HG03460 (cell line): ENCODE data around the gene PRRT1.
"Not testable (repeated sequence)": the region's sequence is repeated elsewhere in the genome, so short reads cannot be mapped to it uniquely, and the experiment has no call there.

Experiments used
- ATAC-seq: cut with Tn5 transposase; IDR thresholded peaks from one replicate; pipeline ENCODE4 v1.9.1; 2021; ENCODE audit not compliant: unreplicated experiment

The PRRT1 gene

DNA sequence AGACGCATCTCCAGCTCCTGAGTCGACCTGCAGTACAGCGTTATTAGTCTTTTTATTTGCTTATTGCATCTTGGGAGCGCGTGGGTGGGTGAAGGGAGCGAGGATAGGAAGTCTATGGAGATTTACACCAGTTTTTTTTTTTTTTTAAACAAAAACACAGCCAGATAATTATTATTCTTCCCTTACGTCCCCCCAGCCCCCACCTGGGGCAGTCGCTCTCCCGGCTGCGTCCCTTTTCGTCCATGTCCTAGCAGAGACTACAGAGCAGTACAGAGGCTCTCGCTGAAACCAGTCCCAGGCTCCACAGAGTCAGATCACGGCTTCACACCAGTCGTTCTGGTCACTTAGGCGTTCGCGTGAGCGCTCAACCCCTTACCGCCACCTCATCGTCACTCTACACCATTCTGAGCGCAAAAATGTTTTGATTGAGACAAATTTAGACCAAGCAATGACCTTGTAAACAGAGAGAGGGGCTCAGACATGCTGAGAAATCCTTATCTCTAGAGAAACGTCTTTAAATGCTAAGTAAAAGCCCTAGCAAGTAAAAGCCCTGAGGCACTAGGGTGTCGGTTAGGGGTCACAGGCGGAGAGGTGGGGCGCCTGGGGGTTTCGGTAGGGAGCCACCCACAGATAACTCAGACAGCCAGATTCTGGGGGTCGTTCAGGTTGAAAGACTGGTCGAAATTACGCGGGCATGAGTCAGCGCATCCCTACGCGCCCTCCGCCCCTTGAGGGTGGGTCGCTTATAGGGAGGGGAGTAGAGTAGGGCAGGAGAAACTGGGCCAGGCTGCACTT is 1.2 kb upstream of the PRRT1 start:
- no peak for ATAC-seq

DNA sequence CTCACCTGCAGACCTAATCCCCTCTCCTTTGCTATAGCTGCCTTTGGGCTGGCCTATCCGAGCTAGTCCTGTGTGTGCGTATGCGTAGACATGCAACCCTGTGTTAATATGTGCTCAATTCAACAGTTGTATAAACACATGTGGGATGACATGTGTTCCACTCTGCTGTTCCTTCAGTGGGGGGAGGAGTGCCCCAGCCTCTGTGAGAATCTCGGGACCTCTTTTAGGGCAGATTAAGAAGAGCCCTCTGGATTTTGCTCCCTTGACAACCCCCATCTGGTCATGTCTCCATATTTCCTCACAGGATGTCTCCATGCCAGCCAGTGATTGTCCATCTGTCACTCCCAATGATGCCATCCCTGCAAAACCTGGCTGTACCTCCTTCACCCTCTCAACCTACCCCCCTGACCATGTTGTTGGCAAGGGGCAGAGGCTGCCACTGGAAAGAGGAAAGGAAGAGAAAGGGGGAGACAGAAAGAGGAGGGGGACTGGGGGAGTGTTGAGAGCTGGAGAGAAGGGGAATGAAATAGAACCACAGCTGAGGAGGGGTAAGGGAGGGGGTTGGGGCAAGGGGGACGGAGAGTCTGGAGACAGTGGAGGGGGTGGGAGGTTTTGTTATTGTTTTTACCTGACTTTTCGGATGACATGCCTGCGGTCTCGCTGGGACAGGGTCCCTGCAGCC is 417 bp downstream of the PRRT1 start:
- no peak for ATAC-seq

DNA sequence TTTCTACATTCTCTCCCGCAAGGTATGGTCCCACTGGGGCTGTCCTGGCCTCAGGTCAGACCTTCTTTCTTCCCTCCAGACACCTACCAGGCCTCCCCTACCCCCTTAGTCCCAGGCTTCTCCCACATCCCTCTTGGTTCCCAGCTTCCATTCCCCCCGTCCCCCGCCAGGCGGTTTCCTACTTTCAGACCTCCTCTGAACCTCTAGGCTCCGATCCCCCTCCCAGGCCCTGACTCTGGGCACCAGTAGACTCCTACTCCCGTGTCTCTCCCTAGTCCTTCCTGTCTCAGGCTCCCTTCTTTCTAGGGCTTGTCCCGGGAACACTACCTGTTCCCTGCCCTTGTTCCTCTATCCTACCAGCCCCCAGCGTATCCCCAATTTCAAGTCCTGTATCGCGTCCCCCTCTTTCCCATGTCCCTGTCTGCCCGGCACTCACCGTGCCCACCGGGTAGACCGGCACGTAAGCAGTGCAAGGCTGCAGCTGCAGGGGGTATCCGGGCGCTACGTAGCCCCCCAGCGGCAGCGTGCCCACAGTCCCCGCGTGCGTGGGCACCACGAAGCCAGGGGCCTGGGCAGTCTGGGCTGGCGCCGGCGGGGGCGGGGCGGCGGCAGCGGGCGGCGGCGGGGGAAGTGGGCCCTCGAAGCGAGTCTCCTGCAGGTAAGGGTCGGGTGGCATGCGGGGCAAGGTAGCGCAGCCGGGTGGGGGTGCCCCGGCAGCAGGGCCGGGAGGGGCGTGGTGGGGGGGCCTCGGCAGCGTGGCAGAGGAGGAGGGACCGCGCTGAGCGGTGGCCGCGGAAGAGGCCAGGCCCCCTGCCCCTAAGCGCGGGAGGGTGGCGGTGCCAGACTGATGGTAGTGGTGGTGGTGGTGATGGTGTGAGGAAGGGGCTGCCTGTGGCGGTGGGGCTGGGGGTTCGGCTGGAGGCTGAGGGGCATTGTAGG is 1.5 kb downstream of the PRRT1 start:
- ATAC-seq: no peak

DNA sequence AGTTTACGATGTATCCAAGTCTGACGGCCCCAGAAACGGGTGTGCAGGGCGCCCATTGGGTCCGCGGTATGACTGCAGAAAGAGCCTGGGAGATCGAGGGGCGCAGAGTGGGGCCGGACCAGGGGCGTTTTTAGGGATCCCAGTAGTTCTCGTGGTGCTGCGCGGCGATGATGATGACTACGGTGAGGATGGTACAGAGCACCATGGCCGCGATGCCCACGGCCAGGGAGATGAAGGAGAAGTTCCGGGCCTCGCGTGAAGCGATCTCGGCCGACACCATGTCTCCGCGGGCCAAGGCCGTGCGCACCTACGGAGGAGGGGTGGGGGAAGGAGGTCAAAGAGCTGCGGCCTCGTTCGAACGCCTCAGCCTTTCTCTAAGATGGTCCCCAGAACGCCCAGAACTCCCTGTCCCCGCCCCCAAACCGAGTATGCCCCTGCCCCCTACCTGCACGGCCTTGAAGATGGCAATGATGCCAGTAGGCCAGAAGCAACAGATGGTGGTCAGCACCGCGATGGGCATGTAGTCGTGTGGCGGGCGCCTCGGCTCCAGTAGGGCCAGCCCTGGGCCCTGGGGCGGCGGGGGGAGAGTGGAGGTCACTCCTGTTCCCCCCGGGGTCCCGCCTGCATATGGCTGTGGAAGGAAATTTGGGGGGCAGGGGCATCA is 2.5 kb downstream of the PRRT1 start:
- no peak for ATAC-seq

DNA sequence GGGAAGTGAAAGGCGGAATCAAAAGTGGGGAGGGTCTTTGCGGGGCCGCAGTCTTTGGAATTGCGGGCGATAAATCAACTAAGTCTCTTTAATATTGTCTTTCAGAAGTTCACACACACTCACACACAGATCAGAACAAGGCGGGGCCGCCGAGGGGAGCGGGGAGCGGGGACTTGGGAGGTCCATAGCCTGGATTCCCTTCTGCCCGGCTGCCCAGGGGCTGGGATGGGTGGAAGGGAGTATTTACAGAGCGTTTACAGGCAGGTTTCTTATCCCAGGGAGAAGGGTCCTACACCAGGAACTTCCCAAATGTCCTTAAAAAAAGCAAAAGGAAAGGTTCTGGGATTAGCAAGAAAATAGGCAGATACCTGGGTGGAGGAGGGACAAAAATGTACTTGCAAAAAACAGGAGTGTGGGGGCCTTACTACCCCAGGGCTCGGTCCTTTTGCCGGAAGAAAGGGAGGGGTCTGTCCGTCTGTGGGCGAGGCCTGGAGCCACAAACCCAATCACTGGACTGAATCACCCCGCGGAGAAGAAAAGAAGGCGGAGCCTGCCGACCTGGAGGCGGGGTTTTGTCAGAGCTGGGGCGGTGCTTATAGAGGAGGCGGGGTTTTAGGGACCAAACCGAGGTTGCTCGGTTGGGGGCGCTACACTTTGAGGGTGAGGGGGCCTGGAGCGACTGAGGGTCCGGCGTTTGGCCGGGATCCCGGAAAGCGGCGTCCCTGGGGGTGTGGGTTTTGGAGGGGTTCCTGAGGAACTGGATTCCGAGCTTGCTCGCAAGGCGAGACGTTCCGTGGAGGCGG is 3.2 kb downstream of the PRRT1 start:
- no peak for ATAC-seq

DNA sequence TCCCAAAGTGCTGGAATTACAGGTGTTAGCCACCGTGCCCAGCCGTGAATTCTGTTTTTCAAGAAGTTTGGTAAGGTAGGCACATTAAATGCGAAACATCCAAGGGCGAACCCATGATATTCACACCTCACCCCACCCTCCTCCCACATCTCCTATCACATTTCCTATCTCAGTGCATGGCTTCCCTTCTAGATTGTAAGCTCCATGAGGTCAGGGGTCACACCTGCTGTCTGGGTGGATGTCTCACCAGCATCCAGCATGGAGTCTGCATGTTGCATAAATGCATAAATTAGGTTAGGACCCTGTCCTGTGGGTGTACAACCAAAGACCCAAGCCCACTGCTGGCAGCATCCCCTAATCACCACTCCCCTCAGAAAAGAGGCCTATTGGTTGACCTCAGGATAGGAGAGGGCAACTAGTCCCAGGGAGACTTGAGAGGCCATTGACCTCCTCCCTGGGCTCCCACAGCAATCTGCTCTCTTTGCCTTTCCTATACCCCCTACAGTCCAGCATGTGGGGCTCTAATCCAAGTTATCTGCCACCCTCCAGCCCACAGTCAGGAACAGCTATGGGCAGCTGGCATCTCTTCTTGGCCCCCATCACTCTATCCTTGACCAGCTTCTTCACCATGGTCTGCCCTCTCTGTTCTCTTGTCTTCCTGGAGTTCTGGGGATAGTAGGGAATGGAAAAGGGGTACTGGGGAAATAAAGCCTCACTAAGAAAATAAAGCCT is 4.2 kb downstream of the PRRT1 start:
- no peak for ATAC-seq

DNA sequence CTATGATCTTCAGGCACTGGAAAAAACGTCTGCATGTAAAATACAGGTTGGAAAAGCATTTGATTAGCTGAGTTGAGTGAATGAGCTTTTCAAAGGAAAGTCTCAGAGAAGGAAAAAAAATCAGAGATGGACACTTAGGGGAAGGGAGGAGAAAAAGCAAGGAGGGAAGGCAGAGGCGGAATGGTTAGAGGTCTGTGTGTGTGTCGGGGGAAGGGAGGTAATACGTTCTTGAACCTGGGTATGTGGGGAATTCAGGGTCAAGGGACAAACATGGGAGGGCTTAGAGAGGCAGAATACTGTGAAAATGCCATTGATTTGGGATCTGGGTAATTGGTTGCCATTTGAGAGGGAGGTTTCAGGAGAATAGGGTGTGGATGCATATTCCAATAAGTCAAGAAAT is 5.1 kb downstream of the PRRT1 start:
- no peak for ATAC-seq

DNA sequence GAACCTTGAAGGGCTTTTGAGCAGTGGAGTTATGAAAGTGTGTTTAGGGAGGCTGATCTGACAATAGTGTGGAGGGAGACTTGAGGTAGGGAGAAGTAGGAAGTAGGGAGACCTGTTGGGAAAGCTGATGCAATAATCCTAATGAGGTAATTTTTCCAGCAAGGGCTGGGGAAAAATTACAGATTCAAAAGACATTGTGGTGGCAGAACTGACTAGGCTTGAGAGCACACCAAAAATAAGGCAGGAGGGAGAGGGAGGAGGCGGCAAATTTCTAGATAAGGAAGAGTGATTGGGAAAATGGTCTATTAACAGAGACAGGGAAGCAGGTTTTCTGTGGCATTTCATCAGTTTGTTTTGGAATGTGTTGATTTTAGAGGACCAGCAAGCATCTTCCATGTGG is 5.5 kb downstream of the PRRT1 start:
- ATAC-seq: no peak

DNA sequence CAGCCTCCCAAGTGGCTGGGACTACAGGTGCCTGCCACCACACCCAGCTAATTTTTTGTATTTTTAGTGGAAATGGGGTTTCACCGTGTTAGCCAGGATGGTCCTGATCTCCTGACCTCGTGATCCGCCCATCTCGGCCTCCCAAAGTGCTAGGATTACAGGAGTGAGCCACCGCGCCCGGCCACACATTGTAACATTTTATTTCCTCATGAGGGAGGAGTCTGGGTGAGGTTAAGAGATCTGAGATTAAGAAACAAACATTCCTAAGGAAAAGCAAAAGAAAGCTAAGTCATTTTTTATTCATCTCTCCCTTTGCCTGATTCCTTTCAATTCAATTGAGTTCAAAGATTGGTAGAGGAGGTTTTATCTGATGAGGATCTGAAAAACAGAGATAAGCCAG is 7.5 kb downstream of the PRRT1 start:
- not testable (repeated sequence) for ATAC-seq

DNA sequence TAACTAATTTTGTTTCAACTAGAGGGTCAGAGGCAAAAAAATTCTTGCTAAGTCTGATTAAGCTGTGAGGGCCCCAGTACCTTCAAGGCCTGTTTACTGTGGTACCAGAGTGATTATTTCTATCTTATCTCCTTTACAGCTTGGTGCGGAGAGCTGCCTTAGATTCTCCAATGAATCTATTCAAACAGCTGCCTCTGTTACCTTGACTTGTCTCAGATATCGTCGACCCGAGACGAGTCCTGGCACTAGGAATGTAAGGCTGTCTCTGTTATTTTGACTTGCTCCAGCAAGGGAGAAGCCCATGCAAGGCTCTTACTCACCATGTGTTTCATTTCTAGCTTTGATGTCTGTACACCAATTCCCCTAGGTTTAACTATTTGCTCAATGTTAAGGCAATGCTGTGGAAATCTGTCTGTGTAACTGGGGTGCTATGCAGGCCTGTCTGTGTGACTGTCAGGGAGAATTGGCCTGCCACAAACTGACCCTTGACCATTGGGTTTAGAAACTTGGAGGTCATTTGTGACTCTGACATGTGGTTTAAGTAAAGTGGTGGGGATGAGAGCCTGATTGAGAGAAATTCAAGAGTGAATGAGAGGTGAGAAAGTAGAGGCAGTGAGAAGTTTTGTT is 11.2 kb downstream of the PRRT1 start:
- no peak for ATAC-seq

DNA sequence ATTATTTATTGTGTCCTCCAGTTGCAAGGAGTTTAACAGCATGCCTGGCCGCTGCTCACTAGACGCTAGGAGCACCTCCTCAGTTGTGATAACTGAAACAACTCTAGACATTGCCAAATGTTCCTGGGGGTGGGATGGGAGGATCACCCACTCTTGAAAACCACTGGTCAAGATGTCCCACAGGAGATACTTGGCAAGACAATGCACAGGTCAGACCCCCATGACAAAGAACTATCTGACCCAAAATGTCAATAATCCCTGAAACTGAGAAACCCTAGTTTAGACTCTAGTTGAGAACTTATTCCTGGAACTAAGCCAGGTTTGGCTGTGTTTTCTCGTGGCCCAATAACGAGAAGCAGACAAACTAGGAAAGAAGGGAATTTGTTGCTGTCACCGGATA is 12.1 kb downstream of the PRRT1 start:
- ATAC-seq: no peak

DNA sequence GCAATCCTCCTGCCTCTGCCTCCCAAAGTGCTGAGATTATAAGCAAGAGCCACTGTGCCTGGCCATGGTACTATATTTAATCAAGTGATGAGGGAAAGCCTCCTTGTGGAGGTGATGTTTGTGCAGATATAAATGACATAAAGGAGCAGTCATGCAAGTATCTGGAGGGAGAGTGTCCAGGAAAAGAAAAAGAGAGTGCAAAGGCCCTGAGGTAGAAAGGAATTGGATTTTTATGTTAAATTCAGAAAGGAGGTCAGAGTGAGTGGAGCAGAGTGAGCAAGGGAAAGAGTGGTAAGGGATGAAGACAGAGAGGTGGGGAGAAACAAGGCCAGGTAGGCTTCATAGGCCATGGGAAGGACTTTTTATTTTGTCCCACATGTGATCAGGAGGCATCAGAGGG is 14.3 kb downstream of the PRRT1 start:
- ATAC-seq: no peak

DNA sequence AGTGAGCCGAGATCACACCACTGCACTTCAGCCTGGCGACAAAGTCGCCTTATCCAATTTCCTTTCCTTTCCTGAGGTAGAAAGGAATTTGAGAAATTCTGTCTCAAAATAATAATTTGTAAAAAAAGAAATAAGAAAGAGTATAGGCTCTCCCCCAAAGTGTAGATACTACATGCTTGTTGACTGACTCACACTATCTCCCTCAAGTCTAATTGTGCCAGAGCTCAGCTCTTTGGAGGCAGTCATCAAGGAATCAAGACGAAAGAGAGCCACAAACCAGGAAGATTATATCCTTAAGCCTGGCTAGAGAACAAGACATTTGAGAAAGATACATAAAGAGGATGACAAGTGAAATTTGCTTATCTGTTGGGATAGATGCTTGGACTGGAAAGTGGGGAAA is 18.0 kb downstream of the PRRT1 start:
- no peak for ATAC-seq

DNA sequence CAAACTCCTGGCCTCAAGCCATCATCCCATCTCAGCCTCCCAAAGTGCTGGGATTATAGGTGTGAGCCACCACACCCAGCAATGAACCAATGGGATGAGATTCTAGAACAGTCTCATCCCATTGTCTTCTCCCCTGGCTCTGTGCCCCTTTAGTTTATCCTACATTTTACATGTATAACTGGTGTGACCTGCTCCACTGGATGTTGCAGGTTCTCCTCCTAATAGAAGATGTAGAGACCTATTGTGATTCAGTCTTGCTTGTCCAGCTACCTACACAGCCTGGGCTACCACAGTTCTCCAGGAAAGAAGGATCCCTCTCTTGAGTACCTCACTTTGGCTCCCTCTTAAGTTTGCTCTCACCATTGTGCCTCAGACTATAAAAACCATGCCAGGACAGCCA is 19.6 kb downstream of the PRRT1 start:
- ATAC-seq: no peak

DNA sequence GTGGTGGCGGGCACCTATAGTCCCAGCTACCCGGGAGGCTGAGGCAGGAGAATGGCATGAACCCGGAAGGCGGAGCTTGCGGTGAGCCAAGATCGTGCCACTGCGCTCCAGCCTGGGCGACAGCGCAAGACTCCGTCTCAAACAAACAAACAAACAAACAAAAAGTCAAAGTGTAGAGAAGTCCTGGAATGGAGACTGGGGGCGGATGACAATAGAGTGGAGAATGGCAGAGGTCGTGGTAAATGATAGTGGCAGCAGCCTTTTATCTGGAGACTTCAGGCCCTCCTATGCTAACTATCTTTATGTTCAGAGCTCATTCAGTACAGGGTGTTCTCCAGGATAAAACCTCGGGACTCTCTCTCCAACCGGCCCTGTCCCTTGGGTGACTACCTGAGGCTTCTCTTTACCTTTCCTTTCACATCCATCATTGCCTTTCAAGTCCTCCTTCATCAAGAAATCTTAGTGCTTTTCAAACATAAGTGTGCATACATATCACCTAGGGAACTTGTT is 20.2 kb downstream of the PRRT1 start:
- ATAC-seq: no peak

DNA sequence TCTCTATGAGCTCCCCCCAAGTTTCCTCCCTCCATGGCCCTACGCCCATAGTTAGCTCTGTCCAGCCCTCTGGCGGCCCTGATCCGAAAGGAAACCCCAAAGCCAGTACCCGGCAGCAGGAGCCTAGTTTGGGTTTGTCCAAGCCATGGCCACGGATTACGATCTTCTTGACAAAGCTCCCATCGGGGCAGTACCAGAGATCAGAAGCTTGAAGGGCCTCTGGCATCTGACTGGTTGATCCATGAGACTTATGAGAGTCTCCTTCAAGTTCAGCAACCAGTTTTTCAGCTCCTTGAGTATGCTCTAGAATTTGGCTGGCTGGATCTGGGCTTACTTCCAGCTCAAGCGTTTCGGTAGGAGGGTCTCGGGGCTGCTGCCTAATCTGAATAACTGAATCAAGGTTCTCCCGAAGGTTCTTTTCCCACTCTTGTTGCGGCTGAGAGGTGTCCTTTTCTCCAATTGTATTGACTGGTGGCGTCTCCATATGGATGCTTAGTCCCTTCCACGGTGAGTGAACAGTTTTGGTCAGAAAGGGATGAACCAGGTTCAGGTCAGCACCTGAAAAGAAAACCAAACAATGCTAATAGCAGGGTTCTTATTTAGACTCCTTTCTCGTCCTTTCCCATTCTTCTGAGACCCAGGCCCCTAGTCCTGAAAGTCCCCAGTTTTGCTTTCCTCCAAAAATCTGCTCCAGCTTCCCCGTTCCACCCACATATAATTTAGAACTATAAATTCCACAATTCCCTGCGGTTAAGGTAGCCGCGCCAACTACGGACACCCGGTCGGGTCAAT is 22.2 kb downstream of the PRRT1 start:
- peak; percentile 9 for ATAC-seq

DNA sequence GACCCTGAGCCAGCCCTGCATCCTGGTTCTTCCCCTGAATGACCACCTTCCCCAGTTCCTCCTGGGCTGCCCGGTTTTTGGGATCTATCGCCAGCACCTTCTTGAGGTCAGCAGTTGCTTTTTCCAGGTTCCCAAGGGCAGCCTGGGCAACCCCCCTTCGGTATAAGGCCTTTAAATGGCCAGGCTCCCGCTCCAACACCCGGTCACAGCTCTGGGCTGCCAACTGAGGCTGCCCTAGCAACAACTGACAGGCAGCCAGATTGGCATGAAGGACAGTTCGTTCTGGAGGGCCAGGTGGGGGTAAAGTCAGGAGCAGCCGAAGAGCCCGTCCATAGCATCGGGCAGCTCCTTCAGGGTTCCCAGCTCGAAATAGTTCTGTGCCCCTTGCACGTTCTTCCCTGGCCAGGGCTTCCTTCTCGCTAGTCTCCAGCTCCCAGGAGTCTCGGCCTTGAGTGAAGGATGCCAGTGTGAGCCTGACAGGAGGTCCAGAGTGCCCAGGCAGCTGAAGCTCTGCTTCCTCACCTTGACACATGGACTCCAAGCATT is 22.9 kb downstream of the PRRT1 start:
- no peak for ATAC-seq
